H9 (cell line): ENCODE measurements around the gene TBC1D5. TPM values are rescaled to one million over a fixed set of nuclear protein-coding genes. Genes with fewer than 3 reads are reported as not detected.

Experiments used
- DNase-seq: peaks from one replicate; pipeline ENCODE4 v3.0.0-alpha.2; 2017
- H2AFZ ChIP-seq: one replicate; pipeline ENCODE4 v1.6.1; 2013; ENCODE audit warnings: mild to moderate bottlenecking, low read length, control low read depth, moderate library complexity
- H2AK5ac ChIP-seq: 2 replicates; pipeline ENCODE4 v1.6.1; 2013; ENCODE audit warnings: low read length, control low read depth, mixed read lengths; ENCODE audit not compliant: insufficient read length
- H2BK120ac ChIP-seq: one replicate; pipeline ENCODE4 v1.6.1; 2013; ENCODE audit warnings: low read depth, mild to moderate bottlenecking, low read length, control low read depth, inconsistent platforms; ENCODE audit not compliant: poor library complexity, severe bottlenecking
- H2BK12ac ChIP-seq: 2 replicates; pipeline ENCODE4 v1.6.1; 2013; ENCODE audit warnings: low read length, control low read depth, mixed read lengths, low read depth; ENCODE audit not compliant: insufficient read length
- H2BK15ac ChIP-seq: 2 replicates; pipeline ENCODE4 v1.6.1; 2013; ENCODE audit warnings: low read depth, low read length, control low read depth
- H2BK20ac ChIP-seq: one replicate; pipeline ENCODE4 v1.6.1; 2013; ENCODE audit warnings: low read depth, mild to moderate bottlenecking, low read length, control low read depth, inconsistent platforms; ENCODE audit not compliant: poor library complexity, severe bottlenecking
- H2BK5ac ChIP-seq: 2 replicates; pipeline ENCODE4 v1.6.1; 2013; ENCODE audit warnings: low read length, control low read depth, mixed read lengths; ENCODE audit not compliant: insufficient read length
- H3K14ac ChIP-seq: 2 replicates; pipeline ENCODE4 v1.6.1; 2013; ENCODE audit warnings: low read length, control low read depth; ENCODE audit not compliant: insufficient read depth
- H3K18ac ChIP-seq: 2 replicates; pipeline ENCODE4 v1.6.1; 2013; ENCODE audit warnings: low read depth, mild to moderate bottlenecking, mixed read lengths, low read length, control low read depth; ENCODE audit not compliant: insufficient read length
- H3K23ac ChIP-seq: 2 replicates; pipeline ENCODE4 v1.6.1; 2013; ENCODE audit warnings: low read length, control low read depth, mixed read lengths, low read depth; ENCODE audit not compliant: insufficient read length
- H3K23me2 ChIP-seq: 2 replicates; pipeline ENCODE4 v1.6.1; 2013; ENCODE audit warnings: low read depth, mild to moderate bottlenecking, mixed read lengths, low read length, control low read depth; ENCODE audit not compliant: insufficient read length, poor library complexity, severe bottlenecking
- H3K27ac ChIP-seq: 2 replicates; pipeline ENCODE4 v1.5.1; 2013; ENCODE audit warnings: low read length, control low read depth, mixed read lengths, low read depth; ENCODE audit not compliant: insufficient read length
- H3K27me3 ChIP-seq: 2 replicates; pipeline ENCODE4 v1.6.1; 2013; ENCODE audit warnings: low read length, control low read depth, inconsistent platforms; ENCODE audit not compliant: insufficient read depth
- H3K4ac ChIP-seq: 2 replicates; pipeline ENCODE4 v1.6.1; 2013; ENCODE audit warnings: low read depth, mild to moderate bottlenecking, control low read depth, inconsistent platforms, low read length, moderate library complexity
- H3K4me1 ChIP-seq: 2 replicates; pipeline ENCODE4 v1.6.1; 2013; ENCODE audit warnings: low read length, control low read depth, inconsistent platforms; ENCODE audit not compliant: insufficient read depth
- H3K4me2 ChIP-seq: 2 replicates; pipeline ENCODE4 v1.6.1; 2013; ENCODE audit warnings: low read length, control low read depth, mixed read lengths; ENCODE audit not compliant: insufficient read length, insufficient read depth
- H3K56ac ChIP-seq: 2 replicates; pipeline ENCODE4 v1.6.1; 2013; ENCODE audit warnings: low read depth, mild to moderate bottlenecking, mixed read lengths, low read length, control low read depth; ENCODE audit not compliant: insufficient read length
- H3K79me1 ChIP-seq: 2 replicates; pipeline ENCODE4 v1.6.1; 2013; ENCODE audit warnings: low read depth, mild to moderate bottlenecking, moderate library complexity, low read length, control low read depth, inconsistent platforms; ENCODE audit not compliant: insufficient read depth, poor library complexity, severe bottlenecking
- H3K79me2 ChIP-seq: 2 replicates; pipeline ENCODE4 v1.6.1; 2013; ENCODE audit warnings: low read length, control low read depth, inconsistent platforms; ENCODE audit not compliant: insufficient read depth
- H3K9ac ChIP-seq: 2 replicates; pipeline ENCODE4 v1.6.1; 2013; ENCODE audit warnings: low read length, control low read depth, mixed read lengths; ENCODE audit not compliant: insufficient read length; ENCODE audit errors: extremely low read depth
- H3K9me3 ChIP-seq: one replicate; pipeline ENCODE4 v1.6.1; 2013; ENCODE audit warnings: low read depth, low read length, inconsistent platforms; ENCODE audit not compliant: control insufficient read depth
- H3T11ph ChIP-seq: one replicate; pipeline ENCODE4 v1.6.1; 2013; ENCODE audit warnings: mild to moderate bottlenecking, low read length, control low read depth, inconsistent platforms
- H4K20me1 ChIP-seq: one replicate; pipeline ENCODE4 v1.6.1; 2013; ENCODE audit not compliant: control insufficient read depth, insufficient read length, insufficient read depth
- H4K5ac ChIP-seq: 2 replicates; pipeline ENCODE4 v1.6.1; 2013; ENCODE audit warnings: low read depth, mild to moderate bottlenecking, mixed read lengths, low read length, control low read depth; ENCODE audit not compliant: insufficient read length
- H4K8ac ChIP-seq: replicated peaks from 2 replicates; pipeline ENCODE4 v1.6.1; 2013; ENCODE audit warnings: low read length, control low read depth, mixed read lengths, low read depth; ENCODE audit not compliant: insufficient read length
- H4K91ac ChIP-seq: 2 replicates; pipeline ENCODE4 v1.6.1; 2013; ENCODE audit warnings: low read depth, mild to moderate bottlenecking, moderate library complexity, mixed read lengths, low read length, control low read depth; ENCODE audit not compliant: insufficient read length
- H3K27ac Mint-ChIP-seq, 3 experiments: 2 replicates in 2 of 3; 3 replicates in 1 of 3; pipeline ENCODE4 v1.8.0; 2020 to 2021; ENCODE audit warnings: mixed read lengths in 3 of 3, mild to moderate bottlenecking in 1 of 3, moderate library complexity in 1 of 3
- H3K27me3 Mint-ChIP-seq: 2 replicates; pipeline ENCODE4 v1.8.0; 2021; ENCODE audit warnings: low read depth, mild to moderate bottlenecking, moderate library complexity, mixed read lengths
- H3K36me3 Mint-ChIP-seq, 3 experiments: 2 replicates in 2 of 3; 3 replicates in 1 of 3; pipeline ENCODE4 v1.8.0; 2020 to 2021; ENCODE audit warnings: low read depth in 3 of 3, mixed read lengths in 3 of 3; ENCODE audit not compliant: insufficient read depth in 1 of 3
- H3K4me1 Mint-ChIP-seq, 2 experiments: 2 replicates each; pipeline ENCODE4 v1.8.0; 2020; ENCODE audit warnings: mixed read lengths in 2 of 2
- H3K4me3 Mint-ChIP-seq, 2 experiments: 2 replicates in 1 of 2; 3 replicates in 1 of 2; pipeline ENCODE4 v1.8.0; 2020 to 2021; ENCODE audit warnings: mild to moderate bottlenecking in 2 of 2, mixed read lengths in 2 of 2, moderate library complexity in 1 of 2
- H3K9me3 Mint-ChIP-seq, 2 experiments: 2 replicates in 1 of 2; 3 replicates in 1 of 2; pipeline ENCODE4 v1.8.0; 2020; ENCODE audit warnings: mild to moderate bottlenecking in 2 of 2, mixed read lengths in 2 of 2, moderate library complexity in 1 of 2
- whole genome bisulfite sequencing: extraction: QIAGEN DNeasy Blood & Tissue Kit; methylation state at CpG from one replicate; pipeline ENCODE4 v1.1.7; 2013; ENCODE audit warnings: missing lambda C conversion rate, low lambda C conversion rate, mixed read lengths; ENCODE audit not compliant: insufficient read length; ENCODE audit errors: extremely low coverage; 5-methylcytosine and 5-hydroxymethylcytosine counted together
- total RNA-seq: library from RNA; stranded (reverse); gene quantifications from 2 replicates; pipeline ENCODE4 v1.2.1, GENCODE V29; 2021
- TF ChIP-seq, protein P1 (sequence below): fragments of 200-600 bp; sonication (generic); conservative IDR thresholded peaks from 3 replicates; pipeline ENCODE4 v1.8.0; 2021; ENCODE audit warnings: antibody characterized with exemption, mild to moderate bottlenecking

Gene TBC1D5
- total RNA-seq, 1 experiment from 2014 or later: 25.0 TPM

DNA sequence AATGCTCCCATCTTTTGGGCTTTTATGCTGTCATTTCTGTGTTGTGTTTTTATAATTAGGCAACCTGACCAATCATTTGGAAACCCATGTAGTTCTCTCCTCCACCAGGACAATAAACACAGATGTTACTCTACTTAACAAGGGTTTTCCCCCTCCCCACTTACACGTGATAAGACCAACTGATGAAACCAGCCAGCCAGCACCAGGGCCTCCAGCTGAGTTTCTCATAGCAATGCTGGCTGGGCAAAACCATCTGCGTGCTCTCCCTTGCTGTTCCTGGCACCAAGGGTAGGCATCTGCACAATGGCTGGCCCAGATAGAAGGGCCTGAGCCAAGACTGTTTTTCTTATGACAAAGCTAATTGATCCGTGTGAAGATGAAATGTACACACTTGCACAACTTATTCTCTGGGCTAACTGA is 547.2 kb downstream of the TBC1D5 start:
- no peak overlapping the region for H3K14ac ChIP-seq
- H3K9me3 Mint-ChIP-seq: no peaks in the 10 kb centered on the region
- H3K79me1 ChIP-seq: no peaks in the 10 kb centered on the region
- WGBS: no CpG with 5 or more reads among the region's 3 CpGs
- H3K56ac ChIP-seq: no peak overlapping the region
- H3K27me3 ChIP-seq: no peaks in the 10 kb centered on the region
- H3K27me3 Mint-ChIP-seq: no peaks in the 10 kb centered on the region
- H3K27ac Mint-ChIP-seq: peak overlapping the region in 1 of 3 experiments; percentile 2; a peak in 1 of 7 replicates
- no peaks in the 10 kb centered on the region for H4K20me1 ChIP-seq
- no peak overlapping the region for H3K27ac ChIP-seq
- H2BK5ac ChIP-seq: no peak overlapping the region
- no peak overlapping the region for H3K4ac ChIP-seq
- H2AFZ ChIP-seq: no peak overlapping the region
- peak overlapping the region; percentile 17 for H3K18ac ChIP-seq
- peaks cover 0 to 2% (median 0%) of the 10 kb centered on the region in 3 experiments; a peak in 1 of 7 replicates for H3K36me3 Mint-ChIP-seq
- H4K8ac ChIP-seq: no peak overlapping the region
- H3K79me2 ChIP-seq: no peaks in the 10 kb centered on the region
- H3K4me1 Mint-ChIP-seq: peaks cover 24% of the 10 kb centered on the region in 2 experiments
- no peaks in the 10 kb centered on the region for H3K4me1 ChIP-seq
- H3K9me3 ChIP-seq: no peaks in the 10 kb centered on the region
- no peak overlapping the region for H2AK5ac ChIP-seq
- H2BK120ac ChIP-seq: no peak overlapping the region
- no peak for DNase-seq
- no peak overlapping the region for H3K4me3 Mint-ChIP-seq
- no peak overlapping the region for H3K4me2 ChIP-seq
- H4K5ac ChIP-seq: no peak overlapping the region
- H3T11ph ChIP-seq: no peak overlapping the region
- H2BK15ac ChIP-seq: no peak overlapping the region
- H3K23me2 ChIP-seq: no peaks in the 10 kb centered on the region
- H3K23ac ChIP-seq: no peak overlapping the region
- no peak overlapping the region for H2BK20ac ChIP-seq
- no peak overlapping the region for H4K91ac ChIP-seq
- no peak overlapping the region for H3K9ac ChIP-seq
- H2BK12ac ChIP-seq: no peak overlapping the region
- TF ChIP-seq, protein P1, sequence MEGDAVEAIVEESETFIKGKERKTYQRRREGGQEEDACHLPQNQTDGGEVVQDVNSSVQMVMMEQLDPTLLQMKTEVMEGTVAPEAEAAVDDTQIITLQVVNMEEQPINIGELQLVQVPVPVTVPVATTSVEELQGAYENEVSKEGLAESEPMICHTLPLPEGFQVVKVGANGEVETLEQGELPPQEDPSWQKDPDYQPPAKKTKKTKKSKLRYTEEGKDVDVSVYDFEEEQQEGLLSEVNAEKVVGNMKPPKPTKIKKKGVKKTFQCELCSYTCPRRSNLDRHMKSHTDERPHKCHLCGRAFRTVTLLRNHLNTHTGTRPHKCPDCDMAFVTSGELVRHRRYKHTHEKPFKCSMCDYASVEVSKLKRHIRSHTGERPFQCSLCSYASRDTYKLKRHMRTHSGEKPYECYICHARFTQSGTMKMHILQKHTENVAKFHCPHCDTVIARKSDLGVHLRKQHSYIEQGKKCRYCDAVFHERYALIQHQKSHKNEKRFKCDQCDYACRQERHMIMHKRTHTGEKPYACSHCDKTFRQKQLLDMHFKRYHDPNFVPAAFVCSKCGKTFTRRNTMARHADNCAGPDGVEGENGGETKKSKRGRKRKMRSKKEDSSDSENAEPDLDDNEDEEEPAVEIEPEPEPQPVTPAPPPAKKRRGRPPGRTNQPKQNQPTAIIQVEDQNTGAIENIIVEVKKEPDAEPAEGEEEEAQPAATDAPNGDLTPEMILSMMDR: no peak
